Keratinocyte (primary cell): ENCODE measurements around the gene SRD5A1. TPM values are rescaled to one million over a fixed set of nuclear protein-coding genes. Genes with fewer than 3 reads are reported as not detected.

Source experiments
- DNase-seq: peaks from one replicate; pipeline ENCODE4 v3.0.0-alpha.2; 2011; ENCODE audit warnings: low read depth, missing footprints, low spot score
- FAIRE-seq: peaks from 2 replicates; lab custom pipeline; 2011; peaks lifted over from hg19 to GRCh38; lab: Jason Lieb, UNC
- H2AFZ ChIP-seq: 2 replicates; pipeline ENCODE4 v1.6.0; 2012; ENCODE audit warnings: low read length, control low read depth, inconsistent platforms; ENCODE audit not compliant: control insufficient read depth
- H3K27ac ChIP-seq: 2 replicates; pipeline ENCODE4 v1.5.1; 2011; ENCODE audit warnings: low read length; ENCODE audit not compliant: control insufficient read depth, insufficient read depth
- H3K27me3 ChIP-seq: 3 replicates; pipeline ENCODE4 v1.6.0; 2011; ENCODE audit warnings: low read length; ENCODE audit not compliant: control insufficient read depth, insufficient read depth; ENCODE audit errors: extremely low read depth
- H3K36me3 ChIP-seq, 2 experiments: 2 replicates in 1 of 2; 3 replicates in 1 of 2; pipeline ENCODE4 v1.5.1; 2011; ENCODE audit warnings: low read length in 2 of 2, mild to moderate bottlenecking in 1 of 2; ENCODE audit not compliant: control insufficient read depth in 2 of 2, insufficient read depth in 2 of 2; ENCODE audit errors: extremely low read depth in 1 of 2
- H3K4me1 ChIP-seq: 3 replicates; pipeline ENCODE4 v1.5.1; 2011; ENCODE audit warnings: low read length; ENCODE audit not compliant: control insufficient read depth, insufficient read depth; ENCODE audit errors: extremely low read depth
- H3K4me2 ChIP-seq: 3 replicates; pipeline ENCODE4 v1.6.0; 2011; ENCODE audit warnings: low read depth, low read length; ENCODE audit not compliant: control insufficient read depth, insufficient read depth; ENCODE audit errors: extremely low read depth
- H3K4me3 ChIP-seq, 3 experiments: fragments of 200-600 bp in 1 of 3; sonication (generic) in 1 of 3; 2 replicates in 2 of 3; 3 replicates in 1 of 3; pipeline ENCODE4 v1.5.1; 2011 to 2016; ENCODE audit warnings: low read length in 3 of 3, mild to moderate bottlenecking in 3 of 3, control low read depth in 2 of 3, inconsistent platforms in 1 of 3, low read depth in 1 of 3, mixed read lengths in 1 of 3, mixed run types in 1 of 3, moderate library complexity in 1 of 3; ENCODE audit not compliant: control insufficient read depth in 2 of 3, insufficient read depth in 2 of 3; ENCODE audit errors: extremely low read depth in 1 of 3
- H3K79me2 ChIP-seq: 2 replicates; pipeline ENCODE4 v1.6.0; 2012; ENCODE audit warnings: low read length; ENCODE audit not compliant: control insufficient read depth, insufficient read depth
- H3K9ac ChIP-seq: 3 replicates; pipeline ENCODE4 v1.6.0; 2011; ENCODE audit warnings: low read length; ENCODE audit not compliant: control insufficient read depth, insufficient read depth; ENCODE audit errors: extremely low read depth
- H3K9me1 ChIP-seq: 3 replicates; pipeline ENCODE4 v1.6.0; 2011; ENCODE audit warnings: low read length; ENCODE audit not compliant: control insufficient read depth, insufficient read depth; ENCODE audit errors: extremely low read depth
- H3K9me3 ChIP-seq: 2 replicates; pipeline ENCODE4 v1.5.1; 2012; ENCODE audit warnings: low read depth, low read length; ENCODE audit not compliant: control insufficient read depth
- H4K20me1 ChIP-seq: 3 replicates; pipeline ENCODE4 v1.6.0; 2011; ENCODE audit warnings: low read length; ENCODE audit not compliant: control insufficient read depth, insufficient read depth; ENCODE audit errors: extremely low read depth
- EZH2 ChIP-seq: IDR thresholded peaks from one replicate; pipeline ENCODE4 v1.6.1; 2012; ENCODE audit warnings: inconsistent platforms, mild to moderate bottlenecking, low read length, moderate library complexity
- dilution Hi-C: fragments of 300-500 bp; cut with MboI; formaldehyde crosslinking; loops from one replicate; pipeline ENCODE4 v1.7.0; 2020; ENCODE audit warnings: low sequenced_read_pairs; ENCODE audit not compliant: extremely low pct_ligation_motif_present
- polyA plus RNA-seq, 5 experiments: library from polyadenylated mRNA; depleted of rRNA in 3 of 5; stranded (reverse) in 3 of 5; stranded (forward) in 1 of 5; unstranded in 1 of 5; fragments of >200 nt; gene quantifications; 1 replicate in 1 of 5; 2 replicates in 3 of 5; 3 replicates in 1 of 5; pipeline versions ENCODE4 v1.2.1 to v1.2.3, GENCODE V29; 2011 to 2012; ENCODE audit warnings: missing spikeins in 2 of 5, low read depth in 1 of 5, low replicate concordance in 1 of 5
- TF ChIP-seq, protein P1 (sequence below), 3 experiments: IDR thresholded peaks in 1 of 3; conservative IDR thresholded peaks in 1 of 3; optimal IDR thresholded peaks in 1 of 3; 2 replicates in 2 of 3; 3 replicates in 1 of 3; pipeline versions ENCODE3 to v1.5.1; 2011; ENCODE audit warnings: low read length in 3 of 3, mild to moderate bottlenecking in 3 of 3, moderate library complexity in 2 of 3, control low read depth in 1 of 3, inconsistent platforms in 1 of 3; ENCODE audit not compliant: insufficient read depth in 2 of 3; ENCODE audit errors: extremely low read depth in 1 of 3

The SRD5A1 gene
- polyA plus RNA-seq, 1 donor (not counting 4 experiments of a cell fraction or from before 2014, with no cell fraction given): 35.4 TPM

DNA sequence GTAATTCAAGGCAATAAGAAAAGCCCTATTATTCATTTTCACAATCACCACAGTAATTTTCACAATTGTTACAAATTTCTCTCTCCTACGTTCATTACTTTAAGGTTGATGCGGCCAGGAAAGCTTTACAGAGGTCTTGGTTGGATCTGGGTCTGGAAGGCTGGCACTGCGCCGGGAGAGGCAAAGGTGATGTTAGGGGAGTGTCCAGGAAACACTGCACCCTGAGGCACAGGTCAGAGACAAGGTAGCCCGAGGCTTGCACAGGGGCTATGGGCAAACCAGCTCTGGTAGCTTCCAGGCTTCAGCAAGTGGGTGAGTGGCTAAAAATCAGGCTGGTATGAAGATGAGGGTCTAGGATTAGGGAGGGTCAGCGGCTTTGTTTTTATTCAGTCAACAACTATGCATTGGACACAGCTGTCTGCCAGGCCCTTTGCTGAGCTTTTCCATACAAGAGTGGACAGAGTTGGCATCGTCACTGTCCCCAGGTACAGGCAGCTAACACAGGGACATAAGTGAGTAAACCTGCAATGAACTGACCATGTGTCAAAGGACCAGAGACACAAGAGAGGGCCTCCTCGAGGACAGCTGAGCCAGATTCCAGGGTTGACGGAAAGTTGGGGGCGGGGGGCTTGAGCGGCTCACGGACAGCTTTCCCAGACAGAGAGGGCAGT lies 67.6 kb downstream of the SRD5A1 start:
- H3K36me3 ChIP-seq: no peaks in the 10 kb centered on the region

DNA sequence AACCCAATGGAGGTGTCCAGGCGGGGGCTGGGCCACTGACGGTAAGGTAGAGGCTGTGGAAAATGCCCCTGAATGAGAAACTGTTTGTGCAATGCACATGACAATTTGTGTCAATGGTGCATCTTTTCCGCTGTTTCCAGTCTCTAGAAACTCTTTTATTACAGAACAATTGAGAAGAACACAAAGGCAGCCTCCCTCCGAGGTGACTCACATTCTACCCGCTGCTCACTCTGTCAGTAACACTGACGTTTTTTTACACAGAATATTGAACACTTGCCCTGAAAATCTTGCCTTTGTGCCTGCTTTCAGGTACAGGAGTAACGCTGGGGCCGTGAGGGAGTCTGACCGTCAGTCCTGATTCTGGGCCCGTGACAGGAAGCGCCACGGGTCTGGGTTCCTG lies 68.3 kb downstream of the SRD5A1 start:
- H3K79me2 ChIP-seq: no peaks in the 10 kb centered on the region
- dilution Hi-C loops: no loop called here
- FAIRE-seq: no peak
- H3K27ac ChIP-seq: no peak overlapping the region
- no peak overlapping the region for H3K4me2 ChIP-seq
- no peaks in the 10 kb centered on the region for H3K9me3 ChIP-seq
- H2AFZ ChIP-seq: no peak overlapping the region
- no peaks in the 10 kb centered on the region for H3K9me1 ChIP-seq
- no peak overlapping the region for H3K9ac ChIP-seq
- H3K4me1 ChIP-seq: peaks cover 27% of the 10 kb centered on the region
- H3K4me3 ChIP-seq: no peak overlapping the region
- TF ChIP-seq EZH2: no peak
- TF ChIP-seq, protein P1, sequence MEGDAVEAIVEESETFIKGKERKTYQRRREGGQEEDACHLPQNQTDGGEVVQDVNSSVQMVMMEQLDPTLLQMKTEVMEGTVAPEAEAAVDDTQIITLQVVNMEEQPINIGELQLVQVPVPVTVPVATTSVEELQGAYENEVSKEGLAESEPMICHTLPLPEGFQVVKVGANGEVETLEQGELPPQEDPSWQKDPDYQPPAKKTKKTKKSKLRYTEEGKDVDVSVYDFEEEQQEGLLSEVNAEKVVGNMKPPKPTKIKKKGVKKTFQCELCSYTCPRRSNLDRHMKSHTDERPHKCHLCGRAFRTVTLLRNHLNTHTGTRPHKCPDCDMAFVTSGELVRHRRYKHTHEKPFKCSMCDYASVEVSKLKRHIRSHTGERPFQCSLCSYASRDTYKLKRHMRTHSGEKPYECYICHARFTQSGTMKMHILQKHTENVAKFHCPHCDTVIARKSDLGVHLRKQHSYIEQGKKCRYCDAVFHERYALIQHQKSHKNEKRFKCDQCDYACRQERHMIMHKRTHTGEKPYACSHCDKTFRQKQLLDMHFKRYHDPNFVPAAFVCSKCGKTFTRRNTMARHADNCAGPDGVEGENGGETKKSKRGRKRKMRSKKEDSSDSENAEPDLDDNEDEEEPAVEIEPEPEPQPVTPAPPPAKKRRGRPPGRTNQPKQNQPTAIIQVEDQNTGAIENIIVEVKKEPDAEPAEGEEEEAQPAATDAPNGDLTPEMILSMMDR (optimal IDR thresholded peaks at IDR 0.05 in 1 of 3, IDR thresholded peaks at IDR 0.05 in 1 of 3, conservative IDR thresholded peaks at IDR 0.05 in 1 of 3; ENCODE audit: extremely low read depth in 1 of 3, insufficient read depth in 2 of 3, low read length in 3 of 3): no peak
- no peak for DNase-seq
- no peaks in the 10 kb centered on the region for H3K27me3 ChIP-seq
- H3K36me3 ChIP-seq: no peaks in the 10 kb centered on the region
- no peaks in the 10 kb centered on the region for H4K20me1 ChIP-seq

More for the DNA sequence above, 67.6 kb downstream of the SRD5A1 start:
- Histone ChIP-seq H4K20me1 (no peaks in the 10 kb centered on the region), H3K9me3 (no peaks in the 10 kb centered on the region), H3K27me3 (no peaks in the 10 kb centered on the region), H3K9ac (no peak overlapping the region), H3K27ac (no peak overlapping the region), H3K4me2 (no peak overlapping the region), H3K4me3 (no peak overlapping the region), H3K79me2 (no peaks in the 10 kb centered on the region), H3K9me1 (no peaks in the 10 kb centered on the region), H3K4me1 (peaks cover 21% of the 10 kb centered on the region), H2AFZ (no peak overlapping the region)
- DNase-seq: no peak
- no peak for FAIRE-seq
- dilution Hi-C loops: no loop called here
- no peak for TF ChIP-seq EZH2
- TF ChIP-seq, protein P1 (optimal IDR thresholded peaks at IDR 0.05 in 1 of 3, IDR thresholded peaks at IDR 0.05 in 1 of 3, conservative IDR thresholded peaks at IDR 0.05 in 1 of 3; ENCODE audit: extremely low read depth in 1 of 3, insufficient read depth in 2 of 3, low read length in 3 of 3): no peak
